Right atrium auricular region (tissue), 2 donors: ENCODE results near the gene TMEM53. TPM values are rescaled to one million over a fixed set of nuclear protein-coding genes. Genes with fewer than 3 reads are reported as not detected.
A peak's percentile ranks its signal among the peaks of the same experiment; 100 is the strongest.

Source experiments
- DNase-seq: peaks from one replicate; pipeline ENCODE4 v3.0.0-alpha.2; 2019; ENCODE audit warnings: low spot score
- H3K27ac ChIP-seq, 2 donors: fragments of 200-600 bp; sonication (generic); 1 replicate in 1 of 2; 2 replicates in 1 of 2; pipeline ENCODE4 v1.5.1; 2016 to 2019
- H3K27me3 ChIP-seq, 2 donors: fragments of 200-600 bp; sonication (generic); one replicate each; pipeline versions ENCODE4 v1.5.1 to v1.6.0; 2017 to 2019
- H3K36me3 ChIP-seq: fragments of 200-600 bp; sonication (generic); one replicate; pipeline ENCODE4 v1.5.1; 2016
- H3K4me1 ChIP-seq, 2 donors: fragments of 200-600 bp; sonication (generic); one replicate each; pipeline versions ENCODE4 v1.5.1 to v1.6.0; 2017 to 2019
- H3K4me3 ChIP-seq, 2 donors: fragments of 200-600 bp; sonication (generic); 1 replicate in 1 of 2; 2 replicates in 1 of 2; pipeline ENCODE4 v1.5.1; 2017 to 2019; ENCODE audit warnings: mild to moderate bottlenecking in 1 of 2, moderate library complexity in 1 of 2
- H3K9me3 ChIP-seq, 2 donors: fragments of 200-600 bp; sonication (generic); one replicate each; pipeline ENCODE4 v1.5.1; 2019
- total RNA-seq, 2 donors: library from RNA; depleted of rRNA; stranded (reverse); fragments of >200 nt; gene quantifications; one replicate each; pipeline ENCODE4 v1.1.0, GENCODE V29; 2016
- TF ChIP-seq, protein P1 (sequence below), 2 donors: fragments of 200-600 bp; sonication (generic); IDR thresholded peaks; one replicate each; pipeline ENCODE4 v1.5.1; 2019; ENCODE audit warnings: antibody characterized with exemption in 2 of 2

Gene TMEM53
- total RNA-seq, 2 donors from 2014 or later, result 8.3 to 13.1 TPM

DNA sequence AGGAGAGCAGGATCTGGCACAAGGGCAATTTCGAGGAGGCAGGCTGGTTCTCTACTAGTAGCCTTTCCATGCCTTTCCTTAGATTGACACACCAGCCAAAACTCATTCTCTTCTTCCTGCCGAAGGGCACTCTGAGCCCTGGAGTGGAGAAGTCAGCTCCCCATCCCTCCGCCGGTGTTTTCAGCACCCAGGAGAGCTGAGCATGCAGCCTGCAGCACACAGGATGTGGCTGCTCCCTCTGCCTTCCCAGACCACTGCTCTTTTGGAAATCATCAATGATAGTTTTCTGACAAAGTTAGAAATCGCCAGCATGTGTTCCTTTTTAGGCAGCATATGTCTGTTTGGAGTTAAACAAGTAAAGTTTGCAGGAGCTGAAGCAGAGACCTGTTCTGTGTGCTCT is 45.0 kb upstream of the TMEM53 start:
- no peak overlapping the region for H3K27ac ChIP-seq
- no peaks in the 10 kb centered on the region for H3K27me3 ChIP-seq
- no peak for DNase-seq
- TF ChIP-seq, protein P1, sequence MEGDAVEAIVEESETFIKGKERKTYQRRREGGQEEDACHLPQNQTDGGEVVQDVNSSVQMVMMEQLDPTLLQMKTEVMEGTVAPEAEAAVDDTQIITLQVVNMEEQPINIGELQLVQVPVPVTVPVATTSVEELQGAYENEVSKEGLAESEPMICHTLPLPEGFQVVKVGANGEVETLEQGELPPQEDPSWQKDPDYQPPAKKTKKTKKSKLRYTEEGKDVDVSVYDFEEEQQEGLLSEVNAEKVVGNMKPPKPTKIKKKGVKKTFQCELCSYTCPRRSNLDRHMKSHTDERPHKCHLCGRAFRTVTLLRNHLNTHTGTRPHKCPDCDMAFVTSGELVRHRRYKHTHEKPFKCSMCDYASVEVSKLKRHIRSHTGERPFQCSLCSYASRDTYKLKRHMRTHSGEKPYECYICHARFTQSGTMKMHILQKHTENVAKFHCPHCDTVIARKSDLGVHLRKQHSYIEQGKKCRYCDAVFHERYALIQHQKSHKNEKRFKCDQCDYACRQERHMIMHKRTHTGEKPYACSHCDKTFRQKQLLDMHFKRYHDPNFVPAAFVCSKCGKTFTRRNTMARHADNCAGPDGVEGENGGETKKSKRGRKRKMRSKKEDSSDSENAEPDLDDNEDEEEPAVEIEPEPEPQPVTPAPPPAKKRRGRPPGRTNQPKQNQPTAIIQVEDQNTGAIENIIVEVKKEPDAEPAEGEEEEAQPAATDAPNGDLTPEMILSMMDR (IDR thresholded peaks at IDR 0.05), result no peak
- peaks cover 0 to 6% of the 10 kb centered on the region in 2 donors for H3K4me1 ChIP-seq
- H3K9me3 ChIP-seq, result no peaks in the 10 kb centered on the region
- H3K36me3 ChIP-seq, result no peaks in the 10 kb centered on the region
- H3K4me3 ChIP-seq, result no peak overlapping the region

DNA sequence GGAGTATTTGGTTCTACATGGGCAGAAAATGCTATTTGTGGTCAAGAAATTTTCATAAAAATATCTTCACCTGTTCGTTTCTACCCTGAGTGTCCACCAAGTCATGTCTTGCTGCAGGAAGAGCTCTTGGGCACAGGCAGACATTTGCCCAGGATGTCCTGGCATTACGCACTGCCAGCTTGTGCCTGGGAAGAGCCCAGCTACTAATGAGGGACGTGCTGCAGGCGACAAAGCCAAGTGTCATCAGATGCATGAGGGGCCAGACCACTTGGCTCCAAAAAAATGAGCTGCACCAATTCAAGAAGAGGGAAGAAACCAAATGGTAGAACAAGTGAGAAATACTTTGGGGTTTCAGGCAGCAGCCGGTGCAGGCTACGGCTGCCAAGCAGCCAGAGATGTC is 43.8 kb upstream of the TMEM53 start:
- H3K27me3 ChIP-seq, result no peaks in the 10 kb centered on the region
- DNase-seq, result no peak
- no peak overlapping the region for H3K27ac ChIP-seq
- H3K4me1 ChIP-seq, result peaks cover 0 to 6% of the 10 kb centered on the region in 2 donors
- no peaks in the 10 kb centered on the region for H3K9me3 ChIP-seq
- no peaks in the 10 kb centered on the region for H3K36me3 ChIP-seq
- H3K4me3 ChIP-seq, result no peak overlapping the region
- TF ChIP-seq, protein P1 (IDR thresholded peaks at IDR 0.05), result no peak

DNA sequence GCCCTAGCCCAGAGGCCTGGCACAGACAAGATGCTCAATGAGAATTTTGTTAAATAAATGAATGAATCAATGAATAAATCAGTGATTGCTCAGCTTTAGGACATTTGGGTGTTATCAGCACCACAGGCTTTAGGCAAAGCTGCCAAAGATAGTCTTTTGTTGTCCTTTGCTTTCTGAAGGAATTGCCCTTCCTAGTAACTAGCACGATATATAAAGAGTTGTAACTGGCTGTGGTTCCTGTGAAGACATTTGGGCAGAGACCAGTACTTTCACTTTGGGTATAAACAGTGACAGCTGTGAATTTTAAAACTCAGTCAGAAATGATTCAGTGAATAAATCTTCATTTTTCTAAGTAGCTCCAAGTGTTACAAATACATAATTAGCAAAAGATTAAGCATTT is 43.4 kb upstream of the TMEM53 start:
- H3K27ac ChIP-seq, result no peak overlapping the region

DNA sequence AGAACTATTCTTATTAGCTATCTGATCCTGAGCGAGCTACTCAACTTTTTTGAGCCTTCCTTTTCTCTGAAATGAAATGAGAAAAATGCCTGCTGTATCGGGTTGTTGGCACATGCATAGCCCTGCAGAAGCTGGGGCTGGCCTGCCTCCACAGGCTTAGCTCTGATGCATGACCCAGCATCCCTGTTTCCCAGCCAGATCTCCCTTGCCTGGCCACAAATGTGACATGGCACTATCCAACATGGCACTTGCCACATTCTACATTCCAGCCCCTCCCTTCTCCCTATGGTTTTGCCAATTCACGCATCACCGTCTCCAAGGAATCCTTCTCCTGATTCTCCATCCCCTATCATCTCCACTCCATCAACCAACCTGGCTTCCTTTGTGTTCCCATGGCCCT is 42.9 kb upstream of the TMEM53 start:
- no peak overlapping the region for H3K4me3 ChIP-seq
- no peaks in the 10 kb centered on the region for H3K27me3 ChIP-seq
- H3K36me3 ChIP-seq, result no peaks in the 10 kb centered on the region
- TF ChIP-seq, protein P1 (IDR thresholded peaks at IDR 0.05), result no peak
- peaks cover 0 to 6% of the 10 kb centered on the region in 2 donors for H3K4me1 ChIP-seq
- H3K27ac ChIP-seq, result no peak overlapping the region
- DNase-seq, result no peak
- H3K9me3 ChIP-seq, result no peaks in the 10 kb centered on the region

More for the DNA sequence above, 43.4 kb upstream of the TMEM53 start:
- Histone ChIP-seq H3K36me3 (no peaks in the 10 kb centered on the region), H3K9me3 (no peaks in the 10 kb centered on the region), H3K4me1 (peaks cover 0 to 6% of the 10 kb centered on the region in 2 donors), H3K4me3 (no peak overlapping the region), H3K27me3 (no peaks in the 10 kb centered on the region)
- DNase-seq, result no peak
- TF ChIP-seq, protein P1 (IDR thresholded peaks at IDR 0.05), result no peak

DNA sequence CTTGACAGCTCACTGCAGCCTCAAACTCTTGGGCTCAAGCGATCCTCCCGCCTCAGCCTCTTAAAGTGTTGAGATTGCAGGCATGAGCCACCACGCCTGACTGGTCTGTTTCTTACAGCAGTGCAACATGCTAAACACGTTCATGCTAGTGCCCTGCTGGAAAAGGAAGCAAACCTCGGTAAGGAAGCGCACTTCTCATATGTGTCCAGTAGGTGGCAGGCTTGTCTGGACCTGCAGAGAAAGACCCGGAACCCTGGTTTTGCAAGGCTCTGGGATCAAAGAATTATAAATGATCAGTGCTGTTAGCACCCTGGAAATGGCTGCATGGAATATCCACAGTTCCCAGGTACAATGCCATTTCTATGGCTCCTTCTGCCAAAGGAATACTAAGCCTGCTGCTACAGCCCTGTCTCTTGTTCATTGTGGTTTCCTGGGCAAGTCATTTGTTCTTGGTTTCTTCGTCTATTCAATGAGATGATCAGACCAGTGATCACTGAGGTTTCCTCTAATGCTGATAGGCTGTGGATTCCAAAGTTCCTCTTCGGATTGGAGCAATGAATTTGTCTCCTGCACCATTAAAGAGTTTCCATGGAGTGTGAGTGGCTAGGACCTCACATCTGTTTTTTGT is 40.8 kb upstream of the TMEM53 start:
- peak; percentile 81 for DNase-seq
- Histone ChIP-seq H3K4me1 (peaks cover 0 to 6% of the 10 kb centered on the region in 2 donors), H3K4me3 (no peak overlapping the region), H3K9me3 (no peaks in the 10 kb centered on the region), H3K36me3 (no peaks in the 10 kb centered on the region), H3K27ac (no peak overlapping the region), H3K27me3 (no peaks in the 10 kb centered on the region)
- TF ChIP-seq, protein P1 (IDR thresholded peaks at IDR 0.05), result peak; percentile 90 to 91

DNA sequence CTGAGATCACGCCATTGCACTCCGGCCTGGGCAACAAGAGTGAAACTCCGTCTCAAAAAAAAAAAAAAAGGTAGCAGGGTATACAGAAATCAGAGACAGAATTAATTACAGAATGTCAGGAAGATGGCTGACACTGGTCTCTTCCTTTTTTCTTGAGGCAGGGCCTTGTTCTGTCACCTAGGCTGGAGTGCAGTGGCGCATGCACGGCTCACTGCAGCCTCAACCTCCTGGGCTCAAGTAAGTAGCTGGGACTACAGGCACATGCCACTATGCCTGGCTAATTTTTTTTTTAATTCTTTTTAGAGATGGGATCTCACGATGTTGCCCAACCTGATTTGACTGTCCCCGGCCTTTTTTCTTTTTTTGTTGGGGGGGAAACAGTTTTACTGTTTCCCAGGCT is 40.3 kb upstream of the TMEM53 start:
- no peaks in the 10 kb centered on the region for H3K27me3 ChIP-seq
- DNase-seq, result no peak
- H3K4me1 ChIP-seq, result peaks cover 0 to 6% of the 10 kb centered on the region in 2 donors
- TF ChIP-seq, protein P1 (IDR thresholded peaks at IDR 0.05), result no peak
- H3K4me3 ChIP-seq, result no peak overlapping the region
- no peaks in the 10 kb centered on the region for H3K9me3 ChIP-seq
- H3K36me3 ChIP-seq, result no peaks in the 10 kb centered on the region
- no peak overlapping the region for H3K27ac ChIP-seq
